OCI-LY3 (cell line): ENCODE measurements around the gene ATP10B.

Source experiments
- CTCF ChIP-seq: fragments of 200-600, 300-600 bp; sonication (generic); IDR thresholded peaks from 2 replicates; pipeline ENCODE4 v1.5.1; 2014; ENCODE audit warnings: antibody characterized with exemption, low read length, low read depth
- EZH2phosphoT487 ChIP-seq: fragments of 200-600 bp; shearing (Covaris generic); IDR thresholded peaks from 2 replicates; pipeline ENCODE4 v1.6.1; 2018; ENCODE audit warnings: antibody characterized with exemption, mixed run types, low read depth

- TF ChIP-seq CTCF (no peak), EZH2phosphoT487 (no peak)
These were observed 51.4 kb downstream of the ATP10B start for GRCh38 chr5:160800375-160801275.
